ENCODE measurements around the gene CELF5. TPM values are rescaled to one million over a fixed set of nuclear protein-coding genes. Genes with fewer than 3 reads are reported as not detected.

CELF5 gene
- total RNA-seq, 1 experiment from 2014 or later = 2.5 TPM

GRCh38 chr19:3323658-3324057 lies 99.2 kb downstream of the CELF5 start:
- Histone ChIP-seq H3K36me3 (ENCODE audit: control insufficient read depth in 1 of 2, insufficient read depth in 2 of 2, low read length in 2 of 2) (no peaks in the 10 kb centered on the region), H3K27ac (ENCODE audit: low read depth, low read length) (no peak overlapping the region), H2AFZ (ENCODE audit: low read depth, low read length, poor library complexity, severe bottlenecking) (no peak overlapping the region), H3K9me3 (ENCODE audit: control insufficient read depth in 1 of 2, insufficient read depth in 1 of 2, low read depth in 1 of 2, low read length in 2 of 2) (no peaks in the 10 kb centered on the region), H3K4me1 (ENCODE audit: control insufficient read depth in 1 of 2, insufficient read depth in 2 of 2, low read length in 2 of 2) (peaks cover 5 to 17% of the 10 kb centered on the region in 2 experiments; a peak in 3 of 4 replicates), H3K27me3 (ENCODE audit: insufficient read depth, low read length) (peaks cover 13% of the 10 kb centered on the region; the same call in 1 of the 2 replicates), H3K79me2 (ENCODE audit: insufficient read depth, low read length) (no peaks in the 10 kb centered on the region), H3K4me3 (replicated peaks in 1 of 2; ENCODE audit: low read depth in 1 of 2, low read length in 2 of 2) (no peak overlapping the region), H4K20me1 (ENCODE audit: insufficient read depth) (no peaks in the 10 kb centered on the region), H3K9ac (ENCODE audit: low read length) (no peak overlapping the region), H3K9me2 (ENCODE audit: insufficient read depth) (no peaks in the 10 kb centered on the region), H3K4me2 (ENCODE audit: low read length) (no peak overlapping the region)
- BruUV-seq (replicated peaks) = no TSS peak
- no peak for TF ChIP-seq SRF (IDR thresholded peaks at IDR 0.05; ENCODE audit: low read depth)
- no peak for TF ChIP-seq MAX (IDR thresholded peaks at IDR 0.05)
- no peak for TF ChIP-seq ZFX (IDR thresholded peaks at IDR 0.05)
- no peak for TF ChIP-seq CEBPB (IDR thresholded peaks at IDR 0.05; ENCODE audit: low read depth)
- TF ChIP-seq SP1 (IDR thresholded peaks at IDR 0.05; ENCODE audit: low read depth) = no peak
- TF ChIP-seq POLR2A (IDR thresholded peaks at IDR 0.05; ENCODE audit: borderline replicate concordance, extremely low read depth, insufficient read depth, insufficient read length) = no peak
- intact Hi-C loops (cut with micrococcal nuclease) = no loop called here
- ATAC-seq (no peak), DNase-seq (ENCODE audit: low read depth, low spot score) (no peak)
- ChIA-PET POLR2A (interaction anchor here (0.7 kb wide), 1 partner anchor 156 kb away, joined by 5 read pairs; no protein-coding TSS in a partner anchor), CTCF (interaction anchor here (0.8 kb wide), 1 partner anchor 19 kb away, joined by 3 read pairs; no protein-coding TSS in a partner anchor), RAD21 (ENCODE audit: low non-redundant PET in 1 of 2, low total read pairs in 2 of 2, uncharacterized antibody in 2 of 2, unreplicated experiment in 2 of 2) (no interaction called here)

- CTCF ChIA-PET = interaction anchor here (1.1 to 4.1 kb wide), 3 partner anchors 148 to 374 kb away, joined by 3 to 23 read pairs (median 3); no protein-coding TSS in a partner anchor
- BruUV-seq (replicated peaks) = no TSS peak
- intact Hi-C loops (cut with micrococcal nuclease) = no loop called here
Observed at GRCh38 chr19:3324405-3324856, 100.0 kb downstream of the CELF5 start.

More at GRCh38 chr19:3324405-3324856, 100.0 kb downstream of the CELF5 start:
- H3K27me3 ChIP-seq (ENCODE audit: insufficient read depth, low read length) = peaks cover 13% of the 10 kb centered on the region; the same call in 1 of the 2 replicates
- H4K20me1 ChIP-seq (ENCODE audit: insufficient read depth) = no peaks in the 10 kb centered on the region
- H3K4me1 ChIP-seq (ENCODE audit: control insufficient read depth in 1 of 2, insufficient read depth in 2 of 2, low read length in 2 of 2) = peaks cover 5 to 11% of the 10 kb centered on the region in 2 experiments; a peak in 3 of 4 replicates
- H3K27ac ChIP-seq (ENCODE audit: low read depth, low read length) = no peak overlapping the region
- no peaks in the 10 kb centered on the region for H3K9me3 ChIP-seq (ENCODE audit: control insufficient read depth in 1 of 2, insufficient read depth in 1 of 2, low read depth in 1 of 2, low read length in 2 of 2)
- ATAC-seq = peak; percentile 82
- no peak overlapping the region for H2AFZ ChIP-seq (ENCODE audit: low read depth, low read length, poor library complexity, severe bottlenecking)
- H3K9ac ChIP-seq (ENCODE audit: low read length) = no peak overlapping the region
- POLR2A ChIA-PET = no interaction called here
- no peaks in the 10 kb centered on the region for H3K9me2 ChIP-seq (ENCODE audit: insufficient read depth)
- RAD21 ChIA-PET (ENCODE audit: low non-redundant PET in 1 of 2, low total read pairs in 2 of 2, uncharacterized antibody in 2 of 2, unreplicated experiment in 2 of 2) = no interaction called here
- peak; percentile 54 for DNase-seq (ENCODE audit: low read depth, low spot score)
- no peak overlapping the region for H3K4me2 ChIP-seq (ENCODE audit: low read length)
- no peaks in the 10 kb centered on the region for H3K79me2 ChIP-seq (ENCODE audit: insufficient read depth, low read length)
- H3K36me3 ChIP-seq (ENCODE audit: control insufficient read depth in 1 of 2, insufficient read depth in 2 of 2, low read length in 2 of 2) = no peaks in the 10 kb centered on the region
- H3K4me3 ChIP-seq (replicated peaks in 1 of 2; ENCODE audit: low read depth in 1 of 2, low read length in 2 of 2) = no peak overlapping the region
- TF ChIP-seq ATF3 (IDR thresholded peaks at IDR 0.05) = no peak
- TF ChIP-seq CTCF (IDR thresholded peaks at IDR 0.05 in 2 of 3, conservative IDR thresholded peaks at IDR 0.05 in 1 of 3; ENCODE audit: borderline replicate concordance in 1 of 3, insufficient read depth in 1 of 3, low read depth in 2 of 3, low read length in 2 of 3) = peak; percentile 54 to 97 (median 96); a peak in 5 of 6 replicates
- TF ChIP-seq YY1 (IDR thresholded peaks at IDR 0.05; ENCODE audit: extremely low read depth, insufficient replicate concordance, low read depth, low read length) = peak; percentile 23

Measured in HCT116 (cell line).